DOHH2 (cell line): ENCODE measurements around the gene DDX1.
"Not testable (repeated sequence)": the region's sequence is repeated elsewhere in the genome, so short reads cannot be mapped to it uniquely, and the experiment has no call there.

Source experiments
- H3F3A ChIP-seq: fragments of 200-600 bp; sonication (generic), shearing (Covaris generic); 2 replicates; pipeline ENCODE4 v1.6.0; 2016; ENCODE audit warnings: antibody characterized with exemption, mild to moderate bottlenecking; ENCODE audit not compliant: control insufficient read depth, insufficient read depth
- H3K27ac ChIP-seq: fragments of 200-600 bp; sonication (generic); 2 replicates; pipeline ENCODE4 v1.5.1; 2014; ENCODE audit warnings: low read depth, mild to moderate bottlenecking, low read length, moderate library complexity
- H3K27me3 ChIP-seq: fragments of 200-600 bp; sonication (generic); 2 replicates; pipeline ENCODE4 v1.6.1; 2014; ENCODE audit warnings: mild to moderate bottlenecking, low read length, mixed read lengths; ENCODE audit not compliant: control insufficient read depth
- H3K36me3 ChIP-seq: fragments of 200-600 bp; sonication (generic); 2 replicates; pipeline ENCODE4 v1.6.1; 2014; ENCODE audit warnings: mild to moderate bottlenecking, low read length, moderate library complexity, mixed read lengths; ENCODE audit not compliant: control insufficient read depth
- H3K4me1 ChIP-seq: fragments of 200-600 bp; sonication (generic); 2 replicates; pipeline ENCODE4 v1.6.1; 2014; ENCODE audit warnings: mild to moderate bottlenecking, low read length, mixed read lengths; ENCODE audit not compliant: control insufficient read depth
- H3K4me2 ChIP-seq: fragments of 200-600 bp; sonication (generic); 2 replicates; pipeline ENCODE4 v1.6.0; 2014; ENCODE audit warnings: mild to moderate bottlenecking, low read length, moderate library complexity
- H3K4me3 ChIP-seq: fragments of 200-600 bp; sonication (generic); 2 replicates; pipeline ENCODE4 v1.5.1; 2014; ENCODE audit warnings: mild to moderate bottlenecking, low read length, mixed read lengths
- H3K79me2 ChIP-seq: fragments of 200-600 bp; sonication (generic); 2 replicates; pipeline ENCODE4 v1.6.1; 2014; ENCODE audit warnings: mild to moderate bottlenecking, low read length, mixed read lengths; ENCODE audit not compliant: control insufficient read depth
- H3K9me2 ChIP-seq: fragments of 200-600 bp; sonication (generic); replicated peaks from 2 replicates; pipeline ENCODE4 v1.6.1; 2014; ENCODE audit warnings: mild to moderate bottlenecking, low read length, mixed read lengths; ENCODE audit not compliant: control insufficient read depth
- H3K9me3 ChIP-seq: fragments of 200-600 bp; sonication (generic); 2 replicates; pipeline ENCODE4 v1.6.1; 2014; ENCODE audit warnings: antibody characterized with exemption, low read length, mixed read lengths; ENCODE audit not compliant: control insufficient read depth, insufficient read depth
- H4K20me1 ChIP-seq: fragments of 200-600 bp; sonication (generic); 2 replicates; pipeline ENCODE4 v1.6.0; 2014; ENCODE audit warnings: low read depth, mild to moderate bottlenecking, antibody characterized with exemption, low read length, moderate library complexity; ENCODE audit not compliant: control insufficient read depth, insufficient read depth
- CTCF ChIP-seq: fragments of 200-600 bp; sonication (generic); IDR thresholded peaks from one replicate; pipeline ENCODE4 v1.5.1; 2014; ENCODE audit warnings: antibody characterized with exemption, mild to moderate bottlenecking, low read depth, low read length; ENCODE audit not compliant: poor library complexity, severe bottlenecking
- EZH2phosphoT487 ChIP-seq: fragments of 200-600 bp; sonication (generic); IDR thresholded peaks from 2 replicates; pipeline ENCODE4 v1.6.1; 2017; ENCODE audit warnings: borderline replicate concordance, mild to moderate bottlenecking, antibody characterized with exemption, low read length, moderate library complexity, mixed read lengths

The DDX1 gene

GRCh38 chr2:15591692-15592463 lies at the start of gene DDX1:
Gene DDX1, plus strand, starts transcription at chr2:15591868. Its CDS starts 66 bp downstream, at chr2:15591934.
- Histone ChIP-seq H3K4me3 (peak within 1 kb of the TSS; percentile 98), H3K36me3 (peaks cover 38% of the 10 kb centered on the region), H3K9me2 (no peaks in the 10 kb centered on the region), H4K20me1 (peaks cover 6% of the 10 kb centered on the region; the same call in 1 of the 2 replicates), H3F3A (no peaks in the 10 kb centered on the region), H3K4me2 (peak within 1 kb of the TSS; percentile 62), H3K27ac (peak within 1 kb of the TSS; percentile 46), H3K4me1 (peaks cover 19% of the 10 kb centered on the region), H3K9me3 (no peaks in the 10 kb centered on the region), H3K79me2 (peaks cover 52% of the 10 kb centered on the region), H3K27me3 (no peaks in the 10 kb centered on the region)
- no peak for TF ChIP-seq EZH2phosphoT487
- no peak for TF ChIP-seq CTCF

- H3K79me2 ChIP-seq, H3K9me3 ChIP-seq, H3K4me2 ChIP-seq, H3K27me3 ChIP-seq, H3K9me2 ChIP-seq, H3K36me3 ChIP-seq, H4K20me1 ChIP-seq, H3K27ac ChIP-seq, H3K4me3 ChIP-seq, H3F3A ChIP-seq: not testable (repeated sequence)
- peaks cover 17% of the 10 kb centered on the region for H3K4me1 ChIP-seq
These were observed 49.4 kb upstream of the DDX1 start for GRCh38 chr2:15542269-15542668.

- H3K9me2 ChIP-seq: no peaks in the 10 kb centered on the region
- peaks cover 17% of the 10 kb centered on the region for H3K4me1 ChIP-seq
- no peaks in the 10 kb centered on the region for H4K20me1 ChIP-seq
- H3K79me2 ChIP-seq: no peaks in the 10 kb centered on the region
- H3K36me3 ChIP-seq: peaks cover 7% of the 10 kb centered on the region
- H3K4me3 ChIP-seq: no peak overlapping the region
- H3K4me2 ChIP-seq: no peak overlapping the region
- no peak overlapping the region for H3K27ac ChIP-seq
- no peaks in the 10 kb centered on the region for H3K27me3 ChIP-seq
- no peaks in the 10 kb centered on the region; the same call in 1 of the 2 replicates for H3F3A ChIP-seq
- H3K9me3 ChIP-seq: no peaks in the 10 kb centered on the region
- no peak for TF ChIP-seq EZH2phosphoT487
- TF ChIP-seq CTCF: no peak
These were observed 48.6 kb upstream of the DDX1 start for GRCh38 chr2:15543053-15543452.

- Histone ChIP-seq H3K9me2 (no peaks in the 10 kb centered on the region), H3K79me2 (no peaks in the 10 kb centered on the region), H3K36me3 (peaks cover 5% of the 10 kb centered on the region), H3K4me3 (no peak overlapping the region), H3K4me2 (no peak overlapping the region), H3K4me1 (peaks cover 17% of the 10 kb centered on the region), H3K27ac (no peak overlapping the region), H3K27me3 (no peaks in the 10 kb centered on the region), H4K20me1 (no peaks in the 10 kb centered on the region), H3F3A (no peaks in the 10 kb centered on the region; the same call in 1 of the 2 replicates), H3K9me3 (no peaks in the 10 kb centered on the region)
- TF ChIP-seq CTCF (no peak), EZH2phosphoT487 (no peak)
These were observed 48.1 kb upstream of the DDX1 start for GRCh38 chr2:15543541-15543940.
